ENCODE results near the gene CBX1.

CBX1 gene

DNA sequence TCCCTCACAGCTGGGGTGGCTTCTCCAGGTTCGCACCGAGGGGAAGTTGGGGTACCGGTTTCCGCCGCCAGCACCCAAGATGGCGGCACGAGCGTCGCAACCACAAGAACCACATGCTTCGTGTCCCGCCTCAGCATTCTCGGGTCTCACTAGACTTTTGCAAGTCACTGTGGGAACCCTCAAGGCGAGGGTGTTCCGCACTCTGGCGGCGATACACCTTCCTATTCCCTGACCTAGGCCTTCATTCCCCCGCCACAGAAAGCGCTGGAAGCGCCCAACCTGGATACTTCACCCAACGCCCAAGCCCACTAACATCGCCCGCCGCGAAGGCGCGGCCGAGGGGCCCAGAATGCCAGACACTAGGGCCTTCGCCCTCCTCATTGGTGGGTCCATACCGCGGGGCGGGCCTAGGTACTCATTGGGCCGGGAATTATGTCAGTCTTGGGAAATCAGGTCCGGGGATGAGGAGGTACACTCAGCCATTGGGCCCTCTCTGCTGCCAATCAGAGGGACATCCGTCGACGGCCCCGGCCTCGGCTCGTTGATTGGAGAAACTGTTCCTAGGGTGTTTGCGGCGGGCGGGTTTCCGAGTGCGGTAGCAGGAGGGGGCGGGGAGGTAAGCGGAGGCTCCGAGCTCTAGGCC lies 53.4 kb downstream of the CBX1 start, which contains the start of gene NFE2L1:
NFE2L1 (plus strand) TSS at position 619 of the 643 bp plus-strand sequence. CDS start 2,760 bp downstream, outside the sequence.
- H3K27me3 ChIP-seq (ENCODE audit: insufficient read depth, poor library complexity, severe bottlenecking): no peaks in the 10 kb centered on the region
- H3K4me3 ChIP-seq (ENCODE audit: severe bottlenecking): peak within 1 kb of the TSS; percentile 80
- peak; percentile 100 for DNase-seq (ENCODE audit: low spot score)
- peaks cover 34% of the 10 kb centered on the region for H3K36me3 ChIP-seq (ENCODE audit: low read depth)
- peaks cover 53% of the 10 kb centered on the region for H3K4me1 ChIP-seq (ENCODE audit: insufficient read depth, poor library complexity, severe bottlenecking)
- H3K27ac ChIP-seq (ENCODE audit: poor library complexity, severe bottlenecking): peak within 1 kb of the TSS; percentile 76
- TF ChIP-seq, protein P1, sequence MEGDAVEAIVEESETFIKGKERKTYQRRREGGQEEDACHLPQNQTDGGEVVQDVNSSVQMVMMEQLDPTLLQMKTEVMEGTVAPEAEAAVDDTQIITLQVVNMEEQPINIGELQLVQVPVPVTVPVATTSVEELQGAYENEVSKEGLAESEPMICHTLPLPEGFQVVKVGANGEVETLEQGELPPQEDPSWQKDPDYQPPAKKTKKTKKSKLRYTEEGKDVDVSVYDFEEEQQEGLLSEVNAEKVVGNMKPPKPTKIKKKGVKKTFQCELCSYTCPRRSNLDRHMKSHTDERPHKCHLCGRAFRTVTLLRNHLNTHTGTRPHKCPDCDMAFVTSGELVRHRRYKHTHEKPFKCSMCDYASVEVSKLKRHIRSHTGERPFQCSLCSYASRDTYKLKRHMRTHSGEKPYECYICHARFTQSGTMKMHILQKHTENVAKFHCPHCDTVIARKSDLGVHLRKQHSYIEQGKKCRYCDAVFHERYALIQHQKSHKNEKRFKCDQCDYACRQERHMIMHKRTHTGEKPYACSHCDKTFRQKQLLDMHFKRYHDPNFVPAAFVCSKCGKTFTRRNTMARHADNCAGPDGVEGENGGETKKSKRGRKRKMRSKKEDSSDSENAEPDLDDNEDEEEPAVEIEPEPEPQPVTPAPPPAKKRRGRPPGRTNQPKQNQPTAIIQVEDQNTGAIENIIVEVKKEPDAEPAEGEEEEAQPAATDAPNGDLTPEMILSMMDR (IDR thresholded peaks at IDR 0.05; ENCODE audit: poor library complexity, severe bottlenecking): no peak
- no peaks in the 10 kb centered on the region for H3K9me3 ChIP-seq (ENCODE audit: severe bottlenecking)
- ATAC-seq (ENCODE audit: low read depth): peak; percentile 84

DNA sequence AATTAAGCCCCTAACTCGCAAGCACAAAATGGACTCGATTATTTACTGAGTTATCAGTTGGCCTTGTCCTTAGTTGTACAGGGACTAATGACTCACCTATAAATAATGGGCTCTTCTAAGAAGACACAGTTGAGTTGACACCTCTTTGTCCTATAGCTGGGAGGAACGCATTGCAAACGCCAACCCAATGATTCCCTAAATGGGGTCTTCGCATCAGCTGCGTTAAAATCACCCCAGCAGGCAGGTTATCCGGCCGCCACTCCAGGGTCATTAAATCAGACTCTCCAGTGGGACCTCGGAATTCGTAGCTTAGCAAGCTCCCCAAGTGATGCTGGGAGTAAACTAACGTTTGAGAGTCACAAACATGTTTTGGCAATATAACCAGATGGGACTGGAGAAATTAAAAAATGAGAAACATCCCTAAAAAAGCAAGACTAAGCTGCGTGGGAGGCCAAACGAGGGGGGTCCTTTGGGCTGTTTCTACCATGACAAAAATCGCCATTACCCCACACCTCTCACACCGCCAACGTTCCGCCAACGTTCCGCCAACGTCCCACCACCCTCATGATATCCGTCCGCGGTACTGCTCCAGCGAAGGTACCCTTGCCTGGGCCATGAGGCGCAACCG lies 54.1 kb downstream of the CBX1 start:
- peak overlapping the region; percentile 76 for H3K27ac ChIP-seq (ENCODE audit: poor library complexity, severe bottlenecking)
- ATAC-seq (ENCODE audit: low read depth): no peak
- TF ChIP-seq, protein P1 (IDR thresholded peaks at IDR 0.05; ENCODE audit: poor library complexity, severe bottlenecking): no peak
- H3K27me3 ChIP-seq (ENCODE audit: insufficient read depth, poor library complexity, severe bottlenecking): no peaks in the 10 kb centered on the region
- peaks cover 46% of the 10 kb centered on the region for H3K4me1 ChIP-seq (ENCODE audit: insufficient read depth, poor library complexity, severe bottlenecking)
- peaks cover 27% of the 10 kb centered on the region for H3K36me3 ChIP-seq (ENCODE audit: low read depth)
- no peak for DNase-seq (ENCODE audit: low spot score)
- peak overlapping the region; percentile 80 for H3K4me3 ChIP-seq (ENCODE audit: severe bottlenecking)
- no peaks in the 10 kb centered on the region for H3K9me3 ChIP-seq (ENCODE audit: severe bottlenecking)

DNA sequence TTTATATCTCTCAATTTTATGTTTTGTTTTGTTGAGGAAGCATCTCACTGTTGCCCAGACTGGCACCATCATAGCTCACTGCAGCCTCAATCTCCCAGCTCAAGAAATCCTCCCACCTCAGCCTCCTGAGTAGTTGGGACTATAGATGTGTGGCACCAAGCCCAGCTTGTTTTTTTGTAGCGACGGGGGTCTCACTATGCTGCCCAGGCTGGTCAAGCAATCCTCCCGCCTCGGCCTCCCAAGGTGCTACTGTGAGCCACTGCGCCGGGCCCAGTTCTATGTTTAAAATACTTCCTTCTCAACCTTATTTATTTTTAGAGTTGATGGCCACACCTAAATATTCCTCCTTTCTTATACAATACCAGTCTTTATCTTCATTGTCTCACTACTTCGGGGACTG lies 55.0 kb downstream of the CBX1 start:
- TF ChIP-seq, protein P1 (IDR thresholded peaks at IDR 0.05; ENCODE audit: poor library complexity, severe bottlenecking): no peak
- DNase-seq (ENCODE audit: low spot score): no peak
- H3K27ac ChIP-seq (ENCODE audit: poor library complexity, severe bottlenecking): peak overlapping the region; percentile 76
- no peak overlapping the region for H3K4me3 ChIP-seq (ENCODE audit: severe bottlenecking)
- ATAC-seq (ENCODE audit: low read depth): no peak
- H3K4me1 ChIP-seq (ENCODE audit: insufficient read depth, poor library complexity, severe bottlenecking): peaks cover 38% of the 10 kb centered on the region
- no peaks in the 10 kb centered on the region for H3K27me3 ChIP-seq (ENCODE audit: insufficient read depth, poor library complexity, severe bottlenecking)
- peaks cover 18% of the 10 kb centered on the region for H3K36me3 ChIP-seq (ENCODE audit: low read depth)
- no peaks in the 10 kb centered on the region for H3K9me3 ChIP-seq (ENCODE audit: severe bottlenecking)

DNA sequence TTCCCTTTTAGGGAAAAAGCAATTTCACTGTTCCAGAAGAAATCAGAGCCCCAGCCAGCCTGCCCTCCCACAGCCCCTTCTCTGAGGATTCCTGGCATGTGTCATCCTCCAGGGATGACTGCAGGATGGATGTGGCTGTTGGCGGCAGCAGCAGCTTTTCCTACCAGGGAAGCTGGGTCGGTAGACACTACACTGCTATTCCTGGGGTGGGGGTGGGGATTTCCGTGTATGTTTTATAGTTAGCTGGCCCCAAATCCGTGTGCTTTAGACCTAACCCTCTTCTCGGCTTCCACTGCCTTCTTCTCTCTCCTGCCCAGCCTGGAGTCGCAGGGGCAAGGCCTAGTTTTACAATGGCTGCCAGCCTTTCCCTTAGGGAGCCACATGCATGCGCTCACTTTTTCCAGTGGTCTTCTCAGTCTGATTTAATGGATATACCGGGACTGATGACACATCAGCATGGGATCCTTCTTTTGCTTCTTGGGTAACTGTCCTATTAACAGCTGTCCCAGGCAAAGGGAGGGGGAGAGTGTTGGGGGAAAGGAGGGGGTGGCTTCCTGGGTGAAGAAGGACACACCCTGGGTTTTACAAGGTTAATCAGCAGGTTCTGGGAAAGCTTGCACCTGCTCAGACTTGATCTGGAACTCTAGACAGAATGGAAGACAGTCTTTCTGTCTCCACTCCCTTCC lies 55.8 kb downstream of the CBX1 start:
- DNase-seq (ENCODE audit: low spot score) (no peak), ATAC-seq (ENCODE audit: low read depth) (peak; percentile 28)
- Histone ChIP-seq H3K36me3 (ENCODE audit: low read depth) (peaks cover 10% of the 10 kb centered on the region; the same call in 1 of the 2 replicates), H3K27me3 (ENCODE audit: insufficient read depth, poor library complexity, severe bottlenecking) (no peaks in the 10 kb centered on the region), H3K4me3 (ENCODE audit: severe bottlenecking) (no peak overlapping the region), H3K27ac (ENCODE audit: poor library complexity, severe bottlenecking) (peak overlapping the region; percentile 76), H3K4me1 (ENCODE audit: insufficient read depth, poor library complexity, severe bottlenecking) (peaks cover 30% of the 10 kb centered on the region), H3K9me3 (ENCODE audit: severe bottlenecking) (no peaks in the 10 kb centered on the region)
- TF ChIP-seq, protein P1 (IDR thresholded peaks at IDR 0.05; ENCODE audit: poor library complexity, severe bottlenecking): no peak
